ENCODE results near the gene CA10.

CA10 gene

DNA sequence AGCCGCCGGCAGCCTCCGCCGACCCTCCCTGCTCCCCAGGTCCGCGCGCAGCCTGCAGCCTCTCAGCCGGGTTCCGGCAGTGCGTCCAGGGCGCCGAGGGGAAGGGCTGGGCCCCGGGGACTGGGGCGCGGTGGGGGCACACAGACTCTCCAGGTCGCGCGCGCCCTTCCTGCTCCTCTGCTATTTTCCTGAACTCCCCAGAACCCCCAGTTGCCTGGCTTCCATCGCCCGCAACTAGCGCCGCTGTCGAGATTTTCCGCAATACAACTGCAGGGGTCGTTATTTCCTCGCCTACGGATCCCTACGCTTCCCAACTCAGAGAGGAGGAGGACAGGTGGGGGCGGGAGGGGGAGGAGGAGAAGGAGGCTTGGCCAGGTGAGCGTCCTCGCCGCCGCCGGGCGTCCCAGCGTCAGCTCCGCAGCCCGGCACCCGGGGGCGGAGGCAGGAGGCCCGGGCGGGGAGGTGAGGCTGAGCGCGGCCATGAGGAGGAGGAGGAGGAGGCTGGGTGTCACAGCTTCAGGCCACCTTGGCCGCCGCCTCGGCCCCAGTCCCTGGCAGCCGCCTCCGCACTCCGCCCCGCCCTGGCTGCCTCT lies at the start of gene CA10:
TSS of gene CA10 (minus strand) at position 265 of the 593 bp plus-strand sequence.
- no peaks in the 10 kb centered on the region for H3K36me3 Mint-ChIP-seq (ENCODE audit: low read depth)
- H3K27ac Mint-ChIP-seq = no peak within 1 kb of the TSS
- DNase-seq (ENCODE audit: low spot score) = no peak
- H3K4me1 Mint-ChIP-seq (ENCODE audit: low read depth) = peaks cover 4% of the 10 kb centered on the region
- no peaks in the 10 kb centered on the region for H3K9me3 Mint-ChIP-seq
- H3K27me3 Mint-ChIP-seq (ENCODE audit: low read depth) = peaks cover 57% of the 10 kb centered on the region
- H3K4me3 Mint-ChIP-seq = peak within 1 kb of the TSS; percentile 52

DNA sequence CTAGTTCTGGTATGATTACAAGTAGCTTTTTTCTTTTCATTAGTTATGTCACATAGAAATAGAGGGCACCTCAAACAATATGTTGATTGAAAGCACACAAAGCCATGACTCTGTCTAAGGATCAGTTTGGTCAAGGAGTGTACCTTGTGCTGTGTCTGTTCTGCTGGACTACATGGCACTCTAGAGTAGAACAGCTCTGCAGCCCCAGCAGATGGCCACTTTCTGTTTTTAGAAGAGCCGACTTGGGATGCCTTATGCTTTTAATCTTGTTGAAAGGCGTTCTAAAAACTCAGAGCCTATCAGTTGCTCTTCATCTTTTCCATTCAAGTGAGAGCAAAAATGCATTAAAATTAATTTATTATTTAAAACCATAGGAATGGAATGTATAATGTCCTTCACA lies 49.3 kb upstream of the CA10 start:
- H3K36me3 Mint-ChIP-seq (ENCODE audit: low read depth) = no peaks in the 10 kb centered on the region

DNA sequence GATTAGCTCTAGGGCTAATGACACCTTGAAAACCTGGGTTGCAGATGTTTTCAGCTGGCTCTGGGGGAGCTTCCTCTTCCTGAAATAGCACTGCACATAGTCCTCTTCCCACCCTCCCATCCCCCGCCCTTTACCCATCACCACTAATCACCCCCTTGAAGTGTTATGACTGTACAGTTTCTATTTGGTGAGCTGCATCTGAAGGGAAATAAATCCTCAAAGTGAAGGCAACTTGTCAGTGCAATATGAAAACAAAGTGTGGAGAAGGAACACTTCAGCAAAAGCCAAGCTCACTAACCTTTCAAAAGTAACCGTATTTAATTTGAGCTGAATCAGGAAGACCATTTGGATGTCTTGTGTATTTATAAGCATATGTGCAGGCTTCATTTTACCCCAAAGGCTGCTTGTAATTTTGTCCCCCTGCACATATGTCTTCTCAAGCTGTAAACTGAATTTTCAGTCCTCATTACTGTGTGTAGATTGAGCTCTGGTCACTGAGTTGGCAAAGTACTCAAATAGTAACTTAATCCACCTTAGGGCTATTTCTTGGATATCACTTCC lies 44.1 kb upstream of the CA10 start:
- peaks cover 3% of the 10 kb centered on the region for H3K9me3 Mint-ChIP-seq
- H3K27me3 Mint-ChIP-seq (ENCODE audit: low read depth) = no peaks in the 10 kb centered on the region

More for the DNA sequence above, 49.3 kb upstream of the CA10 start:
- no peaks in the 10 kb centered on the region for H3K4me1 Mint-ChIP-seq (ENCODE audit: low read depth)
- no peak overlapping the region for H3K27ac Mint-ChIP-seq
- H3K27me3 Mint-ChIP-seq (ENCODE audit: low read depth) = no peaks in the 10 kb centered on the region
- no peak overlapping the region for H3K4me3 Mint-ChIP-seq
- no peak for DNase-seq (ENCODE audit: low spot score)
- H3K9me3 Mint-ChIP-seq = no peaks in the 10 kb centered on the region

DNA sequence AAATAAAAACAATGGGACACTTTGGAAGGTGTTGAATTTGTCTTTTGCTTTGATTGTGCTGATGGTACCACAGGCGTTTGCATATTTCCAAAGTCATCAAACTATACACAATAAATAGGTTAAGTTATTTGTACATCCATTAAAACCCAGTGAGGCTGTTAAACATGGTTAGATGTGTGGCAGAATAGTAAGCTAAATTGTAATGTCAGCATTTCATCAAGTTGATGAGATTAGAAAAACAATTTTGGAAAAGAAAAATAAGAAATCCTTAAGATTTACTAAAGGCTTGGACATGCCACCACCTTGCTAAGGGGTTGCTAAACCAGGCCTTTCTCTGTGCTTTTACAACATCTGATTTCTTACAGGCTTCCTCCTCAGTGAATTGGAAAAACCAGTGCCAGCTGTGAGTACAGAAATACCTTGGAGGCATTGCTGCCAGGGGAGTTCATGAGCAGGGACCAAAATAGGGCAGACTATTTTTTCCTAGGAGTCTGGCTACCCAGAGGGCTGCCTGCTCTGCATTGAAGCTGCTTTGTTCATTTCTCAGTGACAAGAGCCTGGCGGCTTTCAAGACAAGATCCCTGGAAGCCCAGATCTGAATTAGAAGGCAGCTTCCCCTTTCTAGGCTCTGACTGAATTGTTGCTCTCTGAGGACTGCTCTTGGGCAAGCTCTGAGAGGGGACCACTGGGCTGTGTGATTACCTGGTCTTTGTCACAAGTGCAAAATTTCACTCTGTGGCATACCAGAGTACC lies 43.4 kb upstream of the CA10 start:
- Mint-ChIP-seq H3K4me1 (ENCODE audit: low read depth) (no peaks in the 10 kb centered on the region), H3K27ac (no peak overlapping the region), H3K27me3 (ENCODE audit: low read depth) (no peaks in the 10 kb centered on the region), H3K4me3 (no peak overlapping the region), H3K36me3 (ENCODE audit: low read depth) (no peaks in the 10 kb centered on the region), H3K9me3 (peaks cover 3% of the 10 kb centered on the region)
- DNase-seq (ENCODE audit: low spot score) = no peak

More for the DNA sequence above, 44.1 kb upstream of the CA10 start:
- no peaks in the 10 kb centered on the region for H3K4me1 Mint-ChIP-seq (ENCODE audit: low read depth)
- no peak overlapping the region for H3K4me3 Mint-ChIP-seq
- no peak for DNase-seq (ENCODE audit: low spot score)
- H3K27ac Mint-ChIP-seq = no peak overlapping the region
- H3K36me3 Mint-ChIP-seq (ENCODE audit: low read depth) = no peaks in the 10 kb centered on the region

DNA sequence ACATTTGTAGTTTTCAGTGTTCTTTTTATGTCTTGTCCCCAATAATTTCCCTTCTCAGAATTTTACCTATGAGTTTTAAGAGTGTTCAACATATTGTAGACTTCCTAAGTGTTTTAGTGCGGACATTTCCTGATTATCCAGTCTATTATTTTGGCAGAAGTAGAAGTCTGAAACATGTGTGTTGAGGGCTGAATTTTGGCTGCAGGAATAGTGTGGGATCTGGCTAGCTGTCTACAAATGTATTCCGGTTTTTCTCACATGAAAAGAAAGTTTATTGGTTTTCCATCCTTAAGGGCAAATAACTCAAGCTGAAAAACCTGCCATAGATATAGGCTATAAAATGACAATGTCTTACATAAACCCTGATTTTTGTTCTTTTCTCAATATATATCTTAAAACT lies 33.0 kb upstream of the CA10 start:
- no peaks in the 10 kb centered on the region for H3K4me1 Mint-ChIP-seq (ENCODE audit: low read depth)
- no peaks in the 10 kb centered on the region for H3K36me3 Mint-ChIP-seq (ENCODE audit: low read depth)
- no peak overlapping the region for H3K4me3 Mint-ChIP-seq
- H3K27me3 Mint-ChIP-seq (ENCODE audit: low read depth) = no peaks in the 10 kb centered on the region
- no peak overlapping the region for H3K27ac Mint-ChIP-seq
- no peak for DNase-seq (ENCODE audit: low spot score)
- no peaks in the 10 kb centered on the region for H3K9me3 Mint-ChIP-seq

DNA sequence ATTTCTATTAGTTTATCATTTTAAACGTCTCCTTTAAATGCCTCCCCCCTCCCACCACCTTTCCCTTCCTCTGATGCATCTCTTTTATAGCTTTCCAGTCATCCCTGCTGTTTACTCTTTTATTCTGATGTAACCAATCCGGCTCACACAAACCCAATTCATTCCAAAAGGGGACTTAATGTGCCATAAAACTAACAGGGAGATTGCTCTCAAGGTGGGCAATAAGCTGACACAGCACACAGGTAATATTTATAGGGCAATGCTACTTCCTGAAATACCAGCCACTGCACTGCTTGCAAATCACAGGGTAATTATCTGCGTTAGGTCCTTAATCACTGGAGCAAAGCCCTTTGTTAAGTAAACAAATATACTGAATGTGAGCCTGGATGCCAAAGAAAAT lies 23.3 kb upstream of the CA10 start:
- H3K36me3 Mint-ChIP-seq (ENCODE audit: low read depth) = no peaks in the 10 kb centered on the region
- no peak for DNase-seq (ENCODE audit: low spot score)
- no peak overlapping the region for H3K27ac Mint-ChIP-seq
- H3K27me3 Mint-ChIP-seq (ENCODE audit: low read depth) = no peaks in the 10 kb centered on the region
- no peaks in the 10 kb centered on the region for H3K4me1 Mint-ChIP-seq (ENCODE audit: low read depth)
- no peak overlapping the region for H3K4me3 Mint-ChIP-seq
- peaks cover 3% of the 10 kb centered on the region for H3K9me3 Mint-ChIP-seq

DNA sequence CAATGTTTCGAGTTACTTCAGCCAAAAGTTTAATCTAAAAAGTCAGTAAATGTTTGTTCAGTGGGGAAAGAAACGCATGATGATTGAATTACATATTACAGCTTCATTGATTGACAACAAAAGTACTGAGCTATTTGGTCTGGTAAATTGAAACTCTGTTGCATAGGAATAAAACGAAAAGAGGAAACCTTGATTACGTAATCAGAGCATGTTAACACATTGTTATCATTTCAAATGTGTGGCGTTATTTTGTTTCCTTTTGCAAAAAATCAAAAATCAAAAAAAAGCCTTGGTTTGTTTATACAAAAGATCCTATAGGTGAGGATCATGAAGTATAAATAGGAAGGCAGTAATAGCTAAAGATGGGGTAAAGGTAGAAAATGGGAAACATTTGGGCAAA lies 19.5 kb upstream of the CA10 start:
- DNase-seq (ENCODE audit: low spot score) = no peak
- no peak overlapping the region for H3K4me3 Mint-ChIP-seq
- no peaks in the 10 kb centered on the region for H3K36me3 Mint-ChIP-seq (ENCODE audit: low read depth)
- H3K27ac Mint-ChIP-seq = no peak overlapping the region
- H3K27me3 Mint-ChIP-seq (ENCODE audit: low read depth) = no peaks in the 10 kb centered on the region
- no peaks in the 10 kb centered on the region for H3K9me3 Mint-ChIP-seq
- H3K4me1 Mint-ChIP-seq (ENCODE audit: low read depth) = no peaks in the 10 kb centered on the region

DNA sequence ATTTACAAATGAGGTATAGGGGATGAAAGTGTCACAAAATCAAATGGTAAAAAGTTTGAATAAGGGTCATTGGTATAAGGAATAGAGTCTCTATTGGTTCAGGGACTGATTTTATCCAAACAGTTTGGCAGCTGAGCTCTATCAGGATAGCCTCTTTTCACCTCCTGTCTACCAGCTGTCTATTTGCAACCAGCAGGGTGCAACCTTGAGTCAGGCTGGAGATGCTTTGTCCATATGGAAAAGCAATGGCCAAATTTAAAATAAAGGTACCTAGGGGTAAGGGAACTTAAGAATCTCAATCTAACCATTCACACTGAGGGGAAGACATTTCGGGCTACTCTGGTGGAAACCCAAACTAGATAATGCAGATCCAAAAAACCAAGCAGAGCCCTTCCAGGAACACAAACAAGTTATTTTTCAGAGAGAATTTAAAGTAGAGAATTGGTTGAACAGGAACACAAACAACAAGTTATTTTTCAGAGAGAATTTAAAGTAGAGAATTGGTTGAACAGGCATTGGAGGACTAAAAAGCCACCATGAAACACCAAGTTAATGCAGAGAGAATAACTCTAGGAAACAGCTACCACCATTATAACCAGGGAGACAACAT lies 12.6 kb upstream of the CA10 start:
- H3K4me1 Mint-ChIP-seq (ENCODE audit: low read depth) = no peaks in the 10 kb centered on the region
- H3K36me3 Mint-ChIP-seq (ENCODE audit: low read depth) = no peaks in the 10 kb centered on the region
- H3K9me3 Mint-ChIP-seq = no peaks in the 10 kb centered on the region
- DNase-seq (ENCODE audit: low spot score) = no peak
- H3K4me3 Mint-ChIP-seq = no peak overlapping the region
- H3K27me3 Mint-ChIP-seq (ENCODE audit: low read depth) = no peaks in the 10 kb centered on the region
- H3K27ac Mint-ChIP-seq = no peak overlapping the region

DNA sequence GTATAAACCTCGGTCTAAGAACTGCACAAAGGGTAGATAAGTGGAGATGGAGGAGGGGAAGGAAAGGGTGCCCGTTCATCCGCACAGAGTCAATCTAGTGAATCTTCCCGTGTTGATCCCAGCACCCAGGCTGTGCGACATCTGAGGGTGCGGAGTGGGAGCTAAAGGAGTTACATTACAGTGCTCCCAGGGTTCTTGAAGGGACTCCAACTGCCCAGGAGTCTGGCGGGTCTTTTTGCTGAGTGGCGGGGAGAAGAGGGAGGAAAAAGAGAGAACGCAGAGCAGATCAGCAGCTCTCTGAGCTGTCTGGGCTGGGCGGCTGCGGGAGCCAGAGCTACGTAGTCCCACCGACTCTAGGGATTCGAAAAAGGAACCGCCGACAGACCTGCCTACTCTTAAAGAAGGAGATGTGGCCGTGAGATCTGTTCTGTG lies 1.6 kb upstream of the CA10 start:
- peaks cover 53% of the 10 kb centered on the region for H3K27me3 Mint-ChIP-seq (ENCODE audit: low read depth)
- DNase-seq (ENCODE audit: low spot score) = no peak
- H3K36me3 Mint-ChIP-seq (ENCODE audit: low read depth) = no peaks in the 10 kb centered on the region
- no peak overlapping the region for H3K4me3 Mint-ChIP-seq
- H3K9me3 Mint-ChIP-seq = no peaks in the 10 kb centered on the region
- H3K4me1 Mint-ChIP-seq (ENCODE audit: low read depth) = peaks cover 4% of the 10 kb centered on the region
- H3K27ac Mint-ChIP-seq = no peak overlapping the region

DNA sequence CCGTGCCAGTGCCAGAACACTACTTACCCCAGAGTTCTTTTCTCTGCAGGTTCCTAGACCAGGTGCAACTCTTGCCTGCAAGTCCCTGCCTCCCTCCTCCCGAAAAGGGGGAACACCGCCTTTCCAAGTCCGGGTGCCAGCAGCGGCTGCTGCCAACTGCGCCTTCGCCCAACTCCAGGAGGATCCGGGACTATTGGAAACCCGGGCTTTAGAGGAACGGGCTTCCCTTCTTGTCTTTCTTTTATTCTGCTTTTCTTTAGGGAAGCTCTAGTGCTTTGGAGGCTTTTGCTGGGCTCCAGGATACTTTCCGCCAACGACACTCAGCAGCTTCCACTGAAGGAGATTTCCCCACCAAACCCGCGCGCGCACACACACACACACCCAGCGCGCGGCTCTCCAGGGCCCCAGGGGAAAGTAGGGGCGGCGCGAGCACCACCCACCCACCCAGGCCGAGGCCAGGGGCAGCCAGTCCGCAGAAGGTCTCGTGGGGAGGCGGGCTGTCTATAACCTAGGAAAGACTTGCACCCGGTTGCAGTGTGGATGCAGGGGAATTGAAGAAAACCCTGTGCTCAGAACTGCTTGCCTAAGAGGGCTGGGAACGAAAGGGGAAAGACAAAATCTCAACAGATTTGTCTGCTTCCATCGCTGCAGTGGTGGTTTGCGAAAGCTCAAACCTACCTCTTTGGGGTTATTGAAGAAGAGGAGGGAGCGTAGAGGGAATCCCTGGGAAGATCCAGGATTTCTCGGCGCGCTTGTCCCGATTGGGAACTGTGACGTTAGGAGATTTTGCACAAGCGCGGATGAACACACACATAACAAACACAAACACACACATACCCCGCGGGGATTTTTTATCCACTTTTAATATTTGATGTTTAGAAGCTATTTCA lies 977 bp upstream of the CA10 start:
- Mint-ChIP-seq H3K9me3 (no peaks in the 10 kb centered on the region), H3K4me3 (no peak overlapping the region), H3K4me1 (ENCODE audit: low read depth) (peaks cover 4% of the 10 kb centered on the region), H3K27ac (no peak overlapping the region), H3K36me3 (ENCODE audit: low read depth) (no peaks in the 10 kb centered on the region), H3K27me3 (ENCODE audit: low read depth) (peaks cover 56% of the 10 kb centered on the region)
- DNase-seq (ENCODE audit: low spot score) = no peak

DNA sequence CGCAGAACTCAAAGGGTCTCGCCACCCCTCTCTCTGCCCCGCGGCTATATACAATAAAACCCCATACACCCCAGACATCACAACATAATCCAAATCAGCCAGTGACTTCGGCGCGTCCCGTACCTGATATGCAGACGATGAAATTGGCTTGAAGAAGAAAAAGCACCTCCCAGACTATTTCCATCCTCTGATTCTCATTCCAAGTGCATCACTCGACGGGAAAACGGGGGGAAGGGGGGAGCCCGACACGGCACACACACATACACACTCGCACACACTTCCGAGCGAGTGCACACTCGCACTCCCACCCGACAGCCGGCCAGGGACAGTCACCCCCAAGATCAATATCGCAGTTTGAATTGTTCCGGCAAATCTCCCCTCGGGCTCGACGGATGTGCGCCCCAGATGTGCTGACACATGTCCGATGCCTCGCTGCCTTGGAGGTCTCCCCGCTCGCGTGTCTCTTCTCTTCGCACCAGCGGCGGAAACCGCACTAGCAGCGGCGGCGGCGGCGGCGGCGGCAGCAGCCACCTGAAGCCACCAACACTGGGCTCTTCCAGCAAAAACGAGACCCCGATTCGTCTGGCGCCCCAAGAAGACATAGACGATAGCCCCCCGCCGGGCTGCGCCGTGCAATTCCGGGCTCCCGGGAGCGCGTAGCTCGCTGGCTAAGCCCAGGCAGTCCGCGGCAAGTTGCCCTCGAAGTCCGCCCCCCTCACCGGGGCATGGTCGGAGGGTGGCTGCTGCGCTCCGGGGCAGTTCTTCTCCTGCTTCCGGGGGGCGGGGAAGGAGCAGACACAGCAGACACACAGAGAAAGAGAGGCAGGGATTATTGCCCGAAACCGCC lies 688 bp downstream of the CA10 start:
- Mint-ChIP-seq H3K4me3 (peak overlapping the region; percentile 52), H3K27ac (no peak overlapping the region), H3K4me1 (ENCODE audit: low read depth) (peaks cover 4% of the 10 kb centered on the region), H3K9me3 (no peaks in the 10 kb centered on the region), H3K36me3 (ENCODE audit: low read depth) (no peaks in the 10 kb centered on the region), H3K27me3 (ENCODE audit: low read depth) (peaks cover 57% of the 10 kb centered on the region)
- no peak for DNase-seq (ENCODE audit: low spot score)

DNA sequence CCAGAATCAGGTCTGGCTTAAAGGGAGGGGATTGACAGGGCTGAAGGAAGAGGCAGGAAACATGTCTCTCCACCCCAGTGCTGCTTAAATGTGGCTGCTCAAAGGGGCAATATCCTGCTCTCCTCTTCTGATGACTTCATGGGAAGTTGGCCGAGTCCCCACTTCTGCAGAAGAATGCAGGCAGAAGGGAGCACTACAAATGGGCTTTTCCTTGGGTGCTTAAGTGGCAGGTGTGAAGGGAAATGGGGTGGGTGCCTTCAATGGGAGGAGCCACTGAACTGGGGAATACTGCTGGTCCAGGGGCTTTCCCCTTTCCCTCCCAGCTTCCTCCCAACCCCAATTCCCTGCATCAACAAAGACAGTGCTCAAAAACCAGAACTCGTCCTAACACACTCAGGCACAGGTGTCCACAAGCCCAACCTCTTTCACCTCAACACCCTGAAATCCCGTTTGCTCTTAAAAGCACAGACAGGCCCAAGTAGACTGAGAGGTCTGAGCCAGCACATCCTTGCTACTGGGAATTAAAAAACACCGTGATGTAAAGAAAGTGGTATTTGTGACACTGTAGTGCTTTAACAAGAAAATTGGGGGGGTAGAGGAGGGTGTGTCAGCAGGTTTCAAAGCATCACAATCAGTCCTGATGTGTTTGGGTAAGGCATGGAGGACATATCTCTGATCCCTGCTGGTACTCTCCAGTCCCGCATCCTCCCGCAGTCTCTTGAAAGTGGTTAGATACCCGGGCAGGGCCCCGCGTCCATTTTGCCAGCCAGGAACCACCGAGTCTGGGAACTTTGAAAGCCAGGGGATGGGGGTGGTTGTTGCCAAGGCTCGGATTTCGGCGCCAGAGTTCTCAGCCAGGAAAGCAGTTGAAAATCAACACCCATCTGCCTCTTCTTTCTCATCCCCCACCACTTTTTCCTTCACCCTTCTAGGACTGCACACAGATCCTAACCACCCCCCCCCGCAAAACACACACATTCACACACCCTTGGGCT lies 1.6 kb downstream of the CA10 start:
- Mint-ChIP-seq H3K4me3 (no peak overlapping the region), H3K27me3 (ENCODE audit: low read depth) (peaks cover 57% of the 10 kb centered on the region), H3K9me3 (no peaks in the 10 kb centered on the region), H3K27ac (no peak overlapping the region), H3K36me3 (ENCODE audit: low read depth) (no peaks in the 10 kb centered on the region), H3K4me1 (ENCODE audit: low read depth) (peaks cover 4% of the 10 kb centered on the region)
- no peak for DNase-seq (ENCODE audit: low spot score)
